ENCODE measurements around the gene TKT. TPM values are rescaled to one million over a fixed set of nuclear protein-coding genes. Genes with fewer than 3 reads are reported as not detected.

The TKT gene
- polyA plus RNA-seq, 2 of the 4 experiments (the other 2 are of a cell fraction): 628 to 1,457 TPM

DNA sequence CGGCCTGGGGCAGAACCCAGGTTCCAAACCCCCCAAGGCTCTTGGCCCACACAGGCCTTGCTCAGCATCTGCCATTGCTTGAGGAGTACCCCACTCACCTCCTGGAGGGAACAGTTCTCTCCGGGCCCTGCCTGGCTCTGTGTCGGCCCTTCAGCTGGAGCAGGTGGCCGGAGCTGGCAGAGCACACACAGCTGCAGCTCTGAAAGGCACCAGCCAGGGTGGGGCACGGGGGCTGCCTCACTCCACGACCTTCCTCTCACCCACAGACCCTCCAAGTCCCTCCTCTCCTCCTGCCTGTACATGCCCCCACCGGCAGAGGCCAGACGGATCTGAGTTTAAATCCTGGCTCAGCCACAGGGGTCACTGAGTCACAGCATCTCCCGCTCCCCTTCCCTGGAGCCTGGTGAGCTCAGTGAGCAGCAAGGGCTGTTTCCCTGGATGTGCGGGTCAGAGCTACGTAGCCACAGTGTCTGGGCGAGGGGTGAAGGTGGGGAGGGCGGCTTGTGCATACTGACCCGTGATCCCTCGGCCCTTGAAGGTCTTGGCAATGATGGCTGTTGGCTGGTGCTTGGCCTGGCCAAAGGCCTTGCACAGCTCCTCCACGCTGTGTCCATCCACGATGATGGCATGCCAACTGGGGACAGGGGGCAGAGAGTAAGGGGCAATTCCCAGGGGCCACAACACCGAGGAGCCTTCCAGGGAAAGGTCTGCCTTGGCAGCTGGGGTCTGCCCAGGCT lies 23.0 kb downstream of the TKT start:
- no peaks in the 10 kb centered on the region for H3K9me3 ChIP-seq
- peak in 1 of 2 experiments; percentile 29; a peak in 2 of 5 replicates for TF ChIP-seq JUN (IDR thresholded peaks at IDR 0.05)
- no peak for TF ChIP-seq FOSB (CRISPR knock-in tag; IDR thresholded peaks at IDR 0.05)
- 70% methylated on average over 5 of the region's 18 CpGs for WGBS (ENCODE audit: missing lambda C conversion rate)
- DNase-seq (ENCODE audit: low read depth in 1 of 2, low spot score in 1 of 2): no peak
- peak overlapping the region; percentile 42; the same call in 2 of the 3 replicates for H3K4me2 ChIP-seq
- H3K4me1 ChIP-seq: peaks cover 99% of the 10 kb centered on the region
- no peak for FAIRE-seq
- POLR2A ChIA-PET: interaction anchor here (1.2 kb wide), 1 partner anchor 20 kb away, joined by 3 read pairs; no protein-coding TSS in a partner anchor
- no peak for ATAC-seq
- CTCF ChIA-PET: interaction anchor here (0.6 to 7.7 kb wide), 3 partner anchors 11 to 40 kb away, joined by 3 to 69 read pairs (median 4); no protein-coding TSS in a partner anchor
- H3K4me3 ChIP-seq: no peak overlapping the region
- H3K27ac ChIP-seq: peak overlapping the region; percentile 100

DNA sequence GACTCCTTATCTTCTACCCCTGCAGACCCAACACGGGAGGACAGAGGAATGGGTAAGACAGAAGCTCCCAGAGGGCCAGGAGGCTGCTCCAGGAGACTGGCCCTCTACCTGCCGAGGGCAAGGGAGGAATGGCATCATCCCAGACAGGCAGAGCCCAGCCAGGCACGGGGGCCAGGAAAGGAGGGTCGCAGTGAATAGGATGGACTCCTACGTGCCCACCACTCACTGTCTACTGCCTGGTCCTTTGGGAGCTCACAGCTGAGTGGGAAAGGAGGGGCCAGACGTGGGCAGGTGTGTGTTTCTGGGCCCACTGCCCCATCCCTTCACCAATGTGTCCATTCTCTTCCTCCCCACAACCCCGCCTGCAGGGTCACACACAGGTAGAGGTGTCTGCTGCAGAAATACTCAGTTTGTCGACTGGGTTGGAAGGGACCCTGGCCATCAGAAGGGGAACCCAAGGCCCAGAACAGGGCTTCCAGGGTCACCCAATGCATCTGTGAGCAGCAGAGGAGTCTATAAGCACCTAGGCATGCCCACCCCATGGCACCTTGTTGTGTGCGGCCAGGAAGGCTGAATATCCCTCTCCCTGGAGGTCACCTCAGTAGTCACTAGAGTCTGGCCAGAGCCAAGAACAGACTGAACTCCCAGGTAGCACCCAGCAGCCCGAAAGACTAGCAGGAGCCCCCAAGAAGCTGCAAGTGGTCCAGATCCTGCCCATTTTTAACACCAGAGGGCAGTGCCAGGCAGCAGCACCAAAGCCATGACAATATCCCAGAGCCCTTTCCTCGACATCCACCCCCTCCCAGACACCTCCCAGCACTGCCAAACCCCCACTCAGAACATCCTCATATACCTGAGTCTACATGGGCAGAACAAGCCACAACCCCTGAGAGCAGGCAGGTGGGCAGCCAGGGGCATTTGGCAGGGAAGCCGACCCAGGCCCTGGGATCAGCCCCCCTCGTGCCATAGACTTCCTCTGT lies 24.0 kb downstream of the TKT start:
- TF ChIP-seq RAD21 (conservative IDR thresholded peaks at IDR 0.05 in 1 of 2, IDR thresholded peaks at IDR 0.05 in 1 of 2): 0 out of 5 replicates have a peak, but pooled peaks of 1 of the 2 experiments have one; percentile 21
- TF ChIP-seq, protein P1, sequence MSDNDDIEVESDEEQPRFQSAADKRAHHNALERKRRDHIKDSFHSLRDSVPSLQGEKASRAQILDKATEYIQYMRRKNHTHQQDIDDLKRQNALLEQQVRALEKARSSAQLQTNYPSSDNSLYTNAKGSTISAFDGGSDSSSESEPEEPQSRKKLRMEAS (IDR thresholded peaks at IDR 0.05): no peak
- TF ChIP-seq RARB (CRISPR knock-in tag; IDR thresholded peaks at IDR 0.05): no peak
- TF ChIP-seq ESRRA (IDR thresholded peaks at IDR 0.05; ENCODE audit: borderline replicate concordance, low read length): no peak
- peaks cover 98% of the 10 kb centered on the region for H3K4me1 ChIP-seq
- FAIRE-seq (no peak), ATAC-seq (peak in 1 of 2 experiments; percentile 11; a peak in 2 of 6 replicates), DNase-seq (ENCODE audit: low read depth in 1 of 2, low spot score in 1 of 2) (no peak)
- H3K27ac ChIP-seq: peak overlapping the region; percentile 100
- no peak overlapping the region for H3K4me3 ChIP-seq
- peak overlapping the region; percentile 21; the same call in 1 of the 3 replicates for H3K4me2 ChIP-seq
- no peaks in the 10 kb centered on the region for H3K9me3 ChIP-seq
- ChIA-PET POLR2A (interaction anchor here (0.6 kb wide), 1 partner anchor 118 kb away, joined by 3 read pairs; no protein-coding TSS in a partner anchor), CTCF (interaction anchor here (0.6 to 7.7 kb wide), 6 partner anchors 10 to 102 kb away, joined by 3 to 69 read pairs (median 4); no protein-coding TSS in a partner anchor)
- WGBS (ENCODE audit: missing lambda C conversion rate): 83% methylated on average over 6 of the region's 13 CpGs

DNA sequence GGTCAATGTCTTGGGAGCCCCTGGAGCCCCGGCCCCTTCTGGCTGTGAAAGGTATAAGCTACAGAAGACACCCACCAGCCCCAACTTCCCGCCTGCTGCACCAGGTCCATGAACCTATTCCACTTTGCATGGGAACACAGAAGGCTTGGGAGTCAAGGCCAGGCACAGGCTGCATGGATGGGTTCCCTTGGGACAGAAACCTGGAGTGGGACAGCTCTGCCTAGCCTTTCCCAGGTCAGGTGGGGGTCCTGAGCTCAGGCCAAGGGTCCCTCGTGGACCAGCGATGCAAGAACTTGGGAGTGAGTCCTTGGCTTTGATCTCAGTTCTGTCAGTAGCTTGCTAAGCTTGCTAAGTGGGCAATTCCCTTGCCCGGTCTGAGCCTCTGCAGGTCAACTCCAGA lies 25.0 kb downstream of the TKT start:
- peaks cover 98% of the 10 kb centered on the region for H3K4me1 ChIP-seq
- ATAC-seq (no peak), DNase-seq (ENCODE audit: low read depth in 1 of 2, low spot score in 1 of 2) (no peak), FAIRE-seq (no peak)
- 100% methylated on average over 1 of the region's 5 CpGs for WGBS (ENCODE audit: missing lambda C conversion rate)
- TF ChIP-seq JUN (IDR thresholded peaks at IDR 0.05): no peak
- no peak for TF ChIP-seq TFCP2L1 (CRISPR knock-in tag; IDR thresholded peaks at IDR 0.05)
- no peak for TF ChIP-seq ZNF302 (CRISPR knock-in tag; IDR thresholded peaks at IDR 0.05)
- TF ChIP-seq NPAS2 (CRISPR knock-in tag; IDR thresholded peaks at IDR 0.05; ENCODE audit: borderline replicate concordance): no peak
- TF ChIP-seq, protein P2, sequence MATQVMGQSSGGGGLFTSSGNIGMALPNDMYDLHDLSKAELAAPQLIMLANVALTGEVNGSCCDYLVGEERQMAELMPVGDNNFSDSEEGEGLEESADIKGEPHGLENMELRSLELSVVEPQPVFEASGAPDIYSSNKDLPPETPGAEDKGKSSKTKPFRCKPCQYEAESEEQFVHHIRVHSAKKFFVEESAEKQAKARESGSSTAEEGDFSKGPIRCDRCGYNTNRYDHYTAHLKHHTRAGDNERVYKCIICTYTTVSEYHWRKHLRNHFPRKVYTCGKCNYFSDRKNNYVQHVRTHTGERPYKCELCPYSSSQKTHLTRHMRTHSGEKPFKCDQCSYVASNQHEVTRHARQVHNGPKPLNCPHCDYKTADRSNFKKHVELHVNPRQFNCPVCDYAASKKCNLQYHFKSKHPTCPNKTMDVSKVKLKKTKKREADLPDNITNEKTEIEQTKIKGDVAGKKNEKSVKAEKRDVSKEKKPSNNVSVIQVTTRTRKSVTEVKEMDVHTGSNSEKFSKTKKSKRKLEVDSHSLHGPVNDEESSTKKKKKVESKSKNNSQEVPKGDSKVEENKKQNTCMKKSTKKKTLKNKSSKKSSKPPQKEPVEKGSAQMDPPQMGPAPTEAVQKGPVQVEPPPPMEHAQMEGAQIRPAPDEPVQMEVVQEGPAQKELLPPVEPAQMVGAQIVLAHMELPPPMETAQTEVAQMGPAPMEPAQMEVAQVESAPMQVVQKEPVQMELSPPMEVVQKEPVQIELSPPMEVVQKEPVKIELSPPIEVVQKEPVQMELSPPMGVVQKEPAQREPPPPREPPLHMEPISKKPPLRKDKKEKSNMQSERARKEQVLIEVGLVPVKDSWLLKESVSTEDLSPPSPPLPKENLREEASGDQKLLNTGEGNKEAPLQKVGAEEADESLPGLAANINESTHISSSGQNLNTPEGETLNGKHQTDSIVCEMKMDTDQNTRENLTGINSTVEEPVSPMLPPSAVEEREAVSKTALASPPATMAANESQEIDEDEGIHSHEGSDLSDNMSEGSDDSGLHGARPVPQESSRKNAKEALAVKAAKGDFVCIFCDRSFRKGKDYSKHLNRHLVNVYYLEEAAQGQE (IDR thresholded peaks at IDR 0.05): no peak
- no peak for TF ChIP-seq FOSL2 (IDR thresholded peaks at IDR 0.05)
- no peak for TF ChIP-seq FOSL2 (CRISPR knock-in tag; IDR thresholded peaks at IDR 0.05)
- H3K9me3 ChIP-seq: no peaks in the 10 kb centered on the region
- H3K4me2 ChIP-seq: no peak overlapping the region
- peak overlapping the region; percentile 100; a peak in 5 of 6 replicates for H3K27ac ChIP-seq
- no peak overlapping the region for H3K4me3 ChIP-seq
- ChIA-PET POLR2A (no interaction called here), CTCF (interaction anchor here (0.8 to 7.7 kb wide), 4 partner anchors 9 to 69 kb away, joined by 3 to 69 read pairs (median 5); no protein-coding TSS in a partner anchor)

Measured in A549 (cell line).